ENCODE measurements around the gene ARHGAP15. TPM values are rescaled to one million over a fixed set of nuclear protein-coding genes. Genes with fewer than 3 reads are reported as not detected.
A peak's percentile ranks its signal among the peaks of the same experiment; 100 is the strongest.

ARHGAP15 gene
- total RNA-seq (2014; rRNA removed; shearing (Covaris generic)), result not detected in 2 replicates
- polyA plus RNA-seq (2016; fragmentation: Nextera tagmentation; extraction: Ambion mirVana), result 0.10 TPM in 1 of 2 replicates, not detected in the other

DNA sequence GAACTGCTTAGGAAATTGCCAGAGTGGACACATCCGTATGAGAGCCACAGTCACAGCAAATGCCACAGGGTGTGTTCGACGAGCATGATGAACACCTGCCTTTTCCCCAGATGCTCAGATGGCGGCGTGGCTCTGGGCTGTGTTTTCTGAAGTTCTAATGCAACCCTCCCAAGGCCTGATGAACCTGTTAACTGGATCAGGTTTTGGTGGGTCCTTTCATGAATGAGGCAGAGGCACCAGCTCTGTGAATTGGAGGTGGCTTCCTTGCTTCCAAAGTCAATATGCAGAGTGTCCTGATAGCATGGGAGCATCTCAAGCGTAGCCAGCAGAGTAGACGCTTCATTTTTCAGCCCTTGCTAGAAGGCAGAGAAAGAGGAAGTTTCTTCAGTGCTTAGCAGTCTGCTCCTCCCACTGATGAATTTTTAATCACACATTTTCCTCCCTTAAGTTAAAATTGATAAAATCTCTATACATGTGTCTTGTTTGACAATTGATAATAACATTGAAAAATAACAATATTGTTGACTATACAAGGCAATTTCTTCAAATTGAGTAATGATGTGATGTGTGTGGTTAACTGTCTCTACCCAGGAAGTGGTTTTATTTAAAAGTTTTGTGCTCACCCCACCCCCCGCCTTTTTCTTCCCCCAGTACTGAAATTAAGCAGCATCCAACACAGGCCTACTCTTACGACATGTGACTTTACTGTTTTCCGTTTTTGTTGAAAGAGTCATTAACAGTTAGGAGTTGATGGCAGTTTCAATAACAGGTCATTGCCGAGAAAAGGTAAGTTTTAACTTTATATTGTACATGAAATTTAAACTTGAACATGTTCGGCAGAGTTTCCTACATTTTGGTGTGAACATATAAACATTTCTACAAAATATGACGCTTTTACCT is at the start of gene ARHGAP15:
Gene ARHGAP15 (plus strand): TSS at position 739 of the 900 bp plus-strand sequence.
- Histone ChIP-seq H3K9me2 (ENCODE audit: insufficient read depth) (no peaks in the 10 kb centered on the region), H3K4me1 (ENCODE audit: insufficient read depth) (no peaks in the 10 kb centered on the region), H3K27me3 (replicated peaks; ENCODE audit: insufficient read depth) (no peaks in the 10 kb centered on the region), H3K9me3 (ENCODE audit: low read depth) (no peaks in the 10 kb centered on the region), H3K27ac (no peak within 1 kb of the TSS), H3K9ac (no peak within 1 kb of the TSS), H4K20me1 (ENCODE audit: insufficient read depth) (no peaks in the 10 kb centered on the region), H3K4me3 (no peak within 1 kb of the TSS), H2AFZ (no peak within 1 kb of the TSS), H3K79me2 (ENCODE audit: insufficient read depth) (no peaks in the 10 kb centered on the region), H3K4me2 (ENCODE audit: unreplicated experiment) (no peak within 1 kb of the TSS), H3K36me3 (ENCODE audit: low read depth) (no peaks in the 10 kb centered on the region), H3F3A (ENCODE audit: insufficient read depth) (no peaks in the 10 kb centered on the region)
- no peak for TF ChIP-seq EZH2 (IDR thresholded peaks at IDR 0.05; ENCODE audit: insufficient read depth, poor library complexity, severe bottlenecking)
- TF ChIP-seq EZH2phosphoT487 (IDR thresholded peaks at IDR 0.05; ENCODE audit: insufficient read depth, low read depth), result no peak
- WGBS, 2 experiments (ENCODE audit: low coverage in 1 of 2, low lambda C conversion rate in 2 of 2, missing lambda C conversion rate in 2 of 2), result 65 to 74% methylated on average over 13 of the region's 13 CpGs
- in situ Hi-C loops (cut with MboI), result no loop called here
- DNase-seq, result no peak

GRCh38 chr2:143081616-143082015 is 47.6 kb upstream of the ARHGAP15 start:
- in situ Hi-C loops (cut with MboI), result no loop called here
- no peak for TF ChIP-seq EZH2phosphoT487 (IDR thresholded peaks at IDR 0.05; ENCODE audit: insufficient read depth, low read depth)
- no peak for TF ChIP-seq EZH2 (IDR thresholded peaks at IDR 0.05; ENCODE audit: insufficient read depth, poor library complexity, severe bottlenecking)

DNA sequence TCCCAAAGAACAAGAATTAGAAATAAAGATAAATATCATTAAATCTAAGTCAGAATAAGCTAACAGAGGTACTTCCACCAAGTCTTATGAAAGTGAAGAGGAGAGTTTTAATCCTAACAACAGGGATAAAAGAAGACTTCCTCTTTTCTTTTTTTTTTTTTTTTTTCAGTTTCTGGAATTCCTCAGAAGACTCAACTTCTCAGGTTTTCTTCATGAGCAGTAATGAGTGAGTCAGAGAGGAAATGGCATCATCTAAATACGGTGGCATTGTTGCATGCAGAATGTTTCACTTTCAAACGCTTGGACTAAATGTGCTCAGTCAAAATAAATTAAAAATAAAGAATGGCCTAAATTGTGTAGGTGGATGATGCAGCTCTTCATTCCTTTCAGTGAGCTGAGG is 45.6 kb upstream of the ARHGAP15 start:
- 1 to 2% methylated on average over 2 of the region's 2 CpGs for WGBS, 2 experiments (ENCODE audit: low coverage in 1 of 2, low lambda C conversion rate in 2 of 2, missing lambda C conversion rate in 2 of 2)
- Histone ChIP-seq H3K36me3 (ENCODE audit: low read depth) (no peaks in the 10 kb centered on the region), H3K9ac (peak overlapping the region; percentile 28; the same call in 1 of the 2 replicates), H3K4me3 (peak overlapping the region; percentile 52), H3F3A (ENCODE audit: insufficient read depth) (0 out of 2 replicates have a peak, but pooled peaks cover 9% of the 10 kb centered on the region), H3K4me2 (ENCODE audit: unreplicated experiment) (peak overlapping the region; percentile 79), H3K27me3 (replicated peaks; ENCODE audit: insufficient read depth) (no peaks in the 10 kb centered on the region), H3K79me2 (ENCODE audit: insufficient read depth) (no peaks in the 10 kb centered on the region), H3K27ac (peak overlapping the region; percentile 64), H3K9me2 (ENCODE audit: insufficient read depth) (no peaks in the 10 kb centered on the region), H4K20me1 (ENCODE audit: insufficient read depth) (no peaks in the 10 kb centered on the region), H2AFZ (peak overlapping the region; percentile 68), H3K4me1 (ENCODE audit: insufficient read depth) (peaks cover 5% of the 10 kb centered on the region; the same call in 1 of the 2 replicates), H3K9me3 (ENCODE audit: low read depth) (no peaks in the 10 kb centered on the region)
- TF ChIP-seq EZH2phosphoT487 (IDR thresholded peaks at IDR 0.05; ENCODE audit: insufficient read depth, low read depth) (no peak), EZH2 (IDR thresholded peaks at IDR 0.05; ENCODE audit: insufficient read depth, poor library complexity, severe bottlenecking) (no peak)
- DNase-seq, result peak; percentile 87
- in situ Hi-C loops (cut with MboI), result no loop called here

More at GRCh38 chr2:143081616-143082015, 47.6 kb upstream of the ARHGAP15 start:
- 54 to 55% methylated on average over 1 of the region's 1 CpG for WGBS, 2 experiments (ENCODE audit: low coverage in 1 of 2, low lambda C conversion rate in 2 of 2, missing lambda C conversion rate in 2 of 2)
- Histone ChIP-seq H3K27me3 (replicated peaks; ENCODE audit: insufficient read depth) (no peaks in the 10 kb centered on the region), H3K4me2 (ENCODE audit: unreplicated experiment) (no peak overlapping the region), H3K4me3 (no peak overlapping the region), H3K9me2 (ENCODE audit: insufficient read depth) (no peaks in the 10 kb centered on the region), H3F3A (ENCODE audit: insufficient read depth) (0 out of 2 replicates have a peak, but pooled peaks cover 9% of the 10 kb centered on the region), H3K4me1 (ENCODE audit: insufficient read depth) (peaks cover 5% of the 10 kb centered on the region; the same call in 1 of the 2 replicates), H2AFZ (no peak overlapping the region), H3K36me3 (ENCODE audit: low read depth) (no peaks in the 10 kb centered on the region), H3K9me3 (ENCODE audit: low read depth) (no peaks in the 10 kb centered on the region), H4K20me1 (ENCODE audit: insufficient read depth) (no peaks in the 10 kb centered on the region), H3K27ac (no peak overlapping the region), H3K9ac (no peak overlapping the region), H3K79me2 (ENCODE audit: insufficient read depth) (no peaks in the 10 kb centered on the region)
- DNase-seq, result peak; percentile 25

DNA sequence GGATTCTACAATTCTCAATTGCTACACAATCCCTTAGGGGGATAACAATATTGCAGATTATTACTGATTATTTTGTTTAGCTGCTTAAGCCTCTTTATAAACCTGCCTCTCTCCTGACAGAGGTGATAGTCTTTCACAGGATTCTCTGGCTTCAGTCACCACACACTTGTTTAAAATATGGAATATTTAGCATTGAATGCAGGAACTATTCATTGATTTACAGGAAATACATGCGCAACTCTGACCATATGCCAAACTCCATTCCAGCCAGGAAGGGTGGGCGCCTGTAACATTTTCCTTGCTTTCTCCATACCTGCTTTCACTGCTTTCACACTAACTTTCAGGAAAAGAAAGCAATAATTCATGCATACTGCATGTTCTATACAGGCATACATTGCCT is 44.8 kb upstream of the ARHGAP15 start:
- in situ Hi-C loops (cut with MboI), result no loop called here

More for the DNA sequence above, 44.8 kb upstream of the ARHGAP15 start:
- no peak overlapping the region for H3K4me3 ChIP-seq
- H3K27me3 ChIP-seq (replicated peaks; ENCODE audit: insufficient read depth), result no peaks in the 10 kb centered on the region
- H3K9ac ChIP-seq, result no peak overlapping the region
- H4K20me1 ChIP-seq (ENCODE audit: insufficient read depth), result no peaks in the 10 kb centered on the region
- WGBS, 2 experiments (ENCODE audit: low coverage in 1 of 2, low lambda C conversion rate in 2 of 2, missing lambda C conversion rate in 2 of 2), result 81 to 88% methylated on average over 2 of the region's 2 CpGs
- DNase-seq, result no peak
- 0 out of 2 replicates have a peak, but pooled peaks cover 9% of the 10 kb centered on the region for H3F3A ChIP-seq (ENCODE audit: insufficient read depth)
- peak overlapping the region; percentile 79 for H3K4me2 ChIP-seq (ENCODE audit: unreplicated experiment)
- TF ChIP-seq EZH2phosphoT487 (IDR thresholded peaks at IDR 0.05; ENCODE audit: insufficient read depth, low read depth) (no peak), EZH2 (IDR thresholded peaks at IDR 0.05; ENCODE audit: insufficient read depth, poor library complexity, severe bottlenecking) (no peak)
- no peaks in the 10 kb centered on the region for H3K36me3 ChIP-seq (ENCODE audit: low read depth)
- H3K79me2 ChIP-seq (ENCODE audit: insufficient read depth), result no peaks in the 10 kb centered on the region
- peaks cover 5% of the 10 kb centered on the region; the same call in 1 of the 2 replicates for H3K4me1 ChIP-seq (ENCODE audit: insufficient read depth)
- H3K9me2 ChIP-seq (ENCODE audit: insufficient read depth), result no peaks in the 10 kb centered on the region
- H3K9me3 ChIP-seq (ENCODE audit: low read depth), result no peaks in the 10 kb centered on the region
- 0 out of 2 replicates have a peak overlapping the region, but pooled peaks have one; percentile 68 for H2AFZ ChIP-seq
- H3K27ac ChIP-seq, result no peak overlapping the region
